WTC11 (cell line): Measurements from ENCODE around the gene POU2F1. TPM values are rescaled to one million over a fixed set of nuclear protein-coding genes. Genes with fewer than 3 reads are reported as not detected.

Source experiments
- ATAC-seq: fragments of 200-7000 bp; cut with Tn5 transposase; 2 replicates; pipeline ENCODE4 v1.10.0; 2021; ENCODE audit warnings: mild to moderate bottlenecking, moderate library complexity
- CTCF ChIA-PET: fragments of 300-600 bp; sonication (Branson Sonifier 250); formaldehyde crosslinking; loops from one replicate; lab custom pipeline; 2021; ENCODE audit warnings: antibody characterized with exemption; lab: Charles Lee
- POLR2A ChIA-PET: fragments of 350-600 bp; sonication (Branson Sonifier 250); formaldehyde crosslinking; loops from one replicate; lab custom pipeline; 2021; ENCODE audit warnings: antibody characterized with exemption; lab: Charles Lee
- DNase-seq: peaks from one replicate; pipeline ENCODE4 v3.0.0; 2021; ENCODE audit warnings: low spot score
- H3K27ac Mint-ChIP-seq: 2 replicates; pipeline ENCODE4 v1.8.0; 2021; ENCODE audit warnings: mixed read lengths
- H3K27me3 Mint-ChIP-seq: 2 replicates; pipeline ENCODE4 v1.8.0; 2021; ENCODE audit warnings: low read depth, mild to moderate bottlenecking, moderate library complexity, mixed read lengths
- H3K36me3 Mint-ChIP-seq: 2 replicates; pipeline ENCODE4 v1.8.0; 2021; ENCODE audit warnings: mixed read lengths
- H3K4me1 Mint-ChIP-seq: 2 replicates; pipeline ENCODE4 v1.8.0; 2022; ENCODE audit warnings: mixed read lengths
- H3K4me3 Mint-ChIP-seq: 2 replicates; pipeline ENCODE4 v1.8.0; 2021; ENCODE audit warnings: mild to moderate bottlenecking, moderate library complexity, mixed read lengths
- H3K9me3 Mint-ChIP-seq: 2 replicates; pipeline ENCODE4 v1.8.0; 2021; ENCODE audit warnings: mixed read lengths
- AR ChIP-seq: fragments of 250-450 bp; sonication (Bioruptor Pico); IDR thresholded peaks from 2 replicates; pipeline ENCODE4 v1.9.0; 2021; ENCODE audit warnings: mild to moderate bottlenecking
- CREB1 ChIP-seq: sonication (generic); formaldehyde crosslinking; IDR thresholded peaks from 2 replicates; pipeline ENCODE4 v1.8.0; 2023; ENCODE audit warnings: mild to moderate bottlenecking, missing genetic modification reagents
- E2F4 ChIP-seq: sonication (generic); formaldehyde crosslinking; IDR thresholded peaks from 2 replicates; pipeline ENCODE4 v1.8.1; 2022; ENCODE audit warnings: low read depth, mild to moderate bottlenecking, moderate library complexity, missing genetic modification reagents, borderline replicate concordance
- ESRRA ChIP-seq: sonication (generic); formaldehyde crosslinking; IDR thresholded peaks from 2 replicates; pipeline ENCODE4 v1.8.1; 2022; ENCODE audit warnings: mild to moderate bottlenecking, missing genetic modification reagents, borderline replicate concordance
- JUN ChIP-seq: sonication (generic); formaldehyde crosslinking; IDR thresholded peaks from 2 replicates; pipeline ENCODE4 v1.8.0; 2023; ENCODE audit warnings: mild to moderate bottlenecking, missing genetic modification reagents
- NR1H2 ChIP-seq: sonication (generic); formaldehyde crosslinking; IDR thresholded peaks from 2 replicates; pipeline ENCODE4 v1.9.0; 2021; ENCODE audit warnings: mild to moderate bottlenecking, moderate library complexity, missing genetic modification reagents
- NR2C2 ChIP-seq: sonication (generic); formaldehyde crosslinking; IDR thresholded peaks from 2 replicates; pipeline ENCODE4 v1.8.0; 2022; ENCODE audit warnings: mild to moderate bottlenecking, missing genetic modification reagents
- RELA ChIP-seq: sonication (generic); formaldehyde crosslinking; IDR thresholded peaks from 2 replicates; pipeline ENCODE4 v1.8.1; 2022; ENCODE audit warnings: missing genetic modification reagents, mild to moderate bottlenecking, borderline replicate concordance
- TEAD1 ChIP-seq: sonication (generic); formaldehyde crosslinking; IDR thresholded peaks from 2 replicates; pipeline ENCODE4 v1.8.0; 2022; ENCODE audit warnings: mild to moderate bottlenecking, missing genetic modification reagents
- ZBTB21 ChIP-seq: sonication (generic); formaldehyde crosslinking; IDR thresholded peaks from 2 replicates; pipeline ENCODE4 v1.8.1; 2023; ENCODE audit warnings: mild to moderate bottlenecking, missing genetic modification reagents, borderline replicate concordance
- ZNF121 ChIP-seq: sonication (generic); formaldehyde crosslinking; IDR thresholded peaks from 2 replicates; pipeline ENCODE4 v1.8.0; 2023; ENCODE audit warnings: missing genetic modification reagents
- ZNF219 ChIP-seq: sonication (generic); formaldehyde crosslinking; IDR thresholded peaks from 2 replicates; pipeline ENCODE4 v1.8.0; 2023; ENCODE audit warnings: missing genetic modification reagents, mild to moderate bottlenecking, borderline replicate concordance
- ZNF232 ChIP-seq: sonication (generic); formaldehyde crosslinking; IDR thresholded peaks from 2 replicates; pipeline ENCODE4 v1.8.0; 2022; ENCODE audit warnings: mild to moderate bottlenecking, missing genetic modification reagents
- ZNF263 ChIP-seq: sonication (generic); formaldehyde crosslinking; IDR thresholded peaks from 2 replicates; pipeline ENCODE4 v1.8.1; 2022; ENCODE audit warnings: low read depth, mild to moderate bottlenecking, moderate library complexity, missing genetic modification reagents
- ZNF423 ChIP-seq: fragments of 250-450 bp; sonication (Bioruptor Pico); IDR thresholded peaks from 2 replicates; pipeline ENCODE4 v2.1.2; 2022; ENCODE audit warnings: mild to moderate bottlenecking, moderate library complexity
- total RNA-seq: library from RNA; stranded (reverse); gene quantifications from 3 replicates; pipeline ENCODE4 v1.2.3, GENCODE V29; 2021
- TF ChIP-seq, protein P1 (sequence below): sonication (generic); formaldehyde crosslinking; IDR thresholded peaks from 2 replicates; pipeline ENCODE4 v1.8.0; 2023; ENCODE audit warnings: missing genetic modification reagents, mild to moderate bottlenecking, borderline replicate concordance
- TF ChIP-seq, protein P2 (sequence below): sonication (generic); formaldehyde crosslinking; IDR thresholded peaks from 2 replicates; pipeline ENCODE4 v1.8.0; 2022; ENCODE audit warnings: missing genetic modification reagents
- TF ChIP-seq, protein P3 (sequence below): sonication (generic); formaldehyde crosslinking; IDR thresholded peaks from 2 replicates; pipeline ENCODE4 v1.8.1; 2022; ENCODE audit warnings: mild to moderate bottlenecking, moderate library complexity, missing genetic modification reagents
- TF ChIP-seq, protein P4 (sequence below): sonication (generic); formaldehyde crosslinking; IDR thresholded peaks from 2 replicates; pipeline ENCODE4 v1.8.1; 2023; ENCODE audit warnings: mild to moderate bottlenecking, missing genetic modification reagents

POU2F1 gene
- total RNA-seq, 1 experiment from 2014 or later: 51.3 TPM

DNA sequence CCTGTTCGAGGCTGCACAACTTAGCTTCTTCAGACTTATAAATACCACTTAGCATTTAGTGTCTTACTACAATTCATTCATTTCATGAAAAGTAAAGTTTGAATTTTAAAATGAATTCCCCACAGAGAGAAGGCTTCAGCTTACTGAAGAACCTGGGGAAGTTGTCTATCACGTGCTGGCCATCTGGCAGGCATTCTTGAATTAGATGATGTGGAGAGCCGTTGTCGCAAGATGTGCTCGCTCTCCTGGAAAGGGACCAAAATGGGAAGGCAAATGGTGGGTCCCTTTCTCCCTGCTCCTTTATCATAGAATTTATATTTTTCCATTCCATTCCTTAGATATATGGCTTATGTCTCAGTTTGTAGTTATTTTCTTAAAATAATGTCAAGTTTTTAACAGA, 207.2 kb downstream of the POU2F1 start:
- ChIA-PET CTCF (interaction anchor here (1.0 kb wide), 1 partner anchor 112 kb away, joined by 6 read pairs; no protein-coding TSS in a partner anchor), POLR2A (interaction anchor here (0.6 kb wide), 1 partner anchor 459 kb away, joined by 3 read pairs; no protein-coding TSS in a partner anchor)
- no peaks in the 10 kb centered on the region for H3K9me3 Mint-ChIP-seq
- H3K27me3 Mint-ChIP-seq: no peaks in the 10 kb centered on the region; the same call in 1 of the 2 replicates
- peaks cover 92% of the 10 kb centered on the region for H3K4me1 Mint-ChIP-seq
- no peak overlapping the region for H3K27ac Mint-ChIP-seq
- ATAC-seq (no peak), DNase-seq (no peak)
- no peak overlapping the region for H3K4me3 Mint-ChIP-seq
- H3K36me3 Mint-ChIP-seq: no peaks in the 10 kb centered on the region
- TF ChIP-seq ZNF121 (CRISPR knock-in tag): no peak
- no peak for TF ChIP-seq ZNF263 (CRISPR knock-in tag)
- TF ChIP-seq NR1H2: no peak
- no peak for TF ChIP-seq ESRRA (CRISPR knock-in tag)
- TF ChIP-seq, protein P1, sequence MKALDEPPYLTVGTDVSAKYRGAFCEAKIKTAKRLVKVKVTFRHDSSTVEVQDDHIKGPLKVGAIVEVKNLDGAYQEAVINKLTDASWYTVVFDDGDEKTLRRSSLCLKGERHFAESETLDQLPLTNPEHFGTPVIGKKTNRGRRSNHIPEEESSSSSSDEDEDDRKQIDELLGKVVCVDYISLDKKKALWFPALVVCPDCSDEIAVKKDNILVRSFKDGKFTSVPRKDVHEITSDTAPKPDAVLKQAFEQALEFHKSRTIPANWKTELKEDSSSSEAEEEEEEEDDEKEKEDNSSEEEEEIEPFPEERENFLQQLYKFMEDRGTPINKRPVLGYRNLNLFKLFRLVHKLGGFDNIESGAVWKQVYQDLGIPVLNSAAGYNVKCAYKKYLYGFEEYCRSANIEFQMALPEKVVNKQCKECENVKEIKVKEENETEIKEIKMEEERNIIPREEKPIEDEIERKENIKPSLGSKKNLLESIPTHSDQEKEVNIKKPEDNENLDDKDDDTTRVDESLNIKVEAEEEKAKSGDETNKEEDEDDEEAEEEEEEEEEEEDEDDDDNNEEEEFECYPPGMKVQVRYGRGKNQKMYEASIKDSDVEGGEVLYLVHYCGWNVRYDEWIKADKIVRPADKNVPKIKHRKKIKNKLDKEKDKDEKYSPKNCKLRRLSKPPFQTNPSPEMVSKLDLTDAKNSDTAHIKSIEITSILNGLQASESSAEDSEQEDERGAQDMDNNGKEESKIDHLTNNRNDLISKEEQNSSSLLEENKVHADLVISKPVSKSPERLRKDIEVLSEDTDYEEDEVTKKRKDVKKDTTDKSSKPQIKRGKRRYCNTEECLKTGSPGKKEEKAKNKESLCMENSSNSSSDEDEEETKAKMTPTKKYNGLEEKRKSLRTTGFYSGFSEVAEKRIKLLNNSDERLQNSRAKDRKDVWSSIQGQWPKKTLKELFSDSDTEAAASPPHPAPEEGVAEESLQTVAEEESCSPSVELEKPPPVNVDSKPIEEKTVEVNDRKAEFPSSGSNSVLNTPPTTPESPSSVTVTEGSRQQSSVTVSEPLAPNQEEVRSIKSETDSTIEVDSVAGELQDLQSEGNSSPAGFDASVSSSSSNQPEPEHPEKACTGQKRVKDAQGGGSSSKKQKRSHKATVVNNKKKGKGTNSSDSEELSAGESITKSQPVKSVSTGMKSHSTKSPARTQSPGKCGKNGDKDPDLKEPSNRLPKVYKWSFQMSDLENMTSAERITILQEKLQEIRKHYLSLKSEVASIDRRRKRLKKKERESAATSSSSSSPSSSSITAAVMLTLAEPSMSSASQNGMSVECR (CRISPR knock-in tag): no peak
- TF ChIP-seq ZNF219: no peak
- TF ChIP-seq AR: no peak
- TF ChIP-seq JUN: no peak
- TF ChIP-seq RELA (CRISPR knock-in tag): no peak
- no peak for TF ChIP-seq ZNF423 (CRISPR knock-in tag)
- no peak for TF ChIP-seq TEAD1 (CRISPR knock-in tag)
- TF ChIP-seq, protein P2, sequence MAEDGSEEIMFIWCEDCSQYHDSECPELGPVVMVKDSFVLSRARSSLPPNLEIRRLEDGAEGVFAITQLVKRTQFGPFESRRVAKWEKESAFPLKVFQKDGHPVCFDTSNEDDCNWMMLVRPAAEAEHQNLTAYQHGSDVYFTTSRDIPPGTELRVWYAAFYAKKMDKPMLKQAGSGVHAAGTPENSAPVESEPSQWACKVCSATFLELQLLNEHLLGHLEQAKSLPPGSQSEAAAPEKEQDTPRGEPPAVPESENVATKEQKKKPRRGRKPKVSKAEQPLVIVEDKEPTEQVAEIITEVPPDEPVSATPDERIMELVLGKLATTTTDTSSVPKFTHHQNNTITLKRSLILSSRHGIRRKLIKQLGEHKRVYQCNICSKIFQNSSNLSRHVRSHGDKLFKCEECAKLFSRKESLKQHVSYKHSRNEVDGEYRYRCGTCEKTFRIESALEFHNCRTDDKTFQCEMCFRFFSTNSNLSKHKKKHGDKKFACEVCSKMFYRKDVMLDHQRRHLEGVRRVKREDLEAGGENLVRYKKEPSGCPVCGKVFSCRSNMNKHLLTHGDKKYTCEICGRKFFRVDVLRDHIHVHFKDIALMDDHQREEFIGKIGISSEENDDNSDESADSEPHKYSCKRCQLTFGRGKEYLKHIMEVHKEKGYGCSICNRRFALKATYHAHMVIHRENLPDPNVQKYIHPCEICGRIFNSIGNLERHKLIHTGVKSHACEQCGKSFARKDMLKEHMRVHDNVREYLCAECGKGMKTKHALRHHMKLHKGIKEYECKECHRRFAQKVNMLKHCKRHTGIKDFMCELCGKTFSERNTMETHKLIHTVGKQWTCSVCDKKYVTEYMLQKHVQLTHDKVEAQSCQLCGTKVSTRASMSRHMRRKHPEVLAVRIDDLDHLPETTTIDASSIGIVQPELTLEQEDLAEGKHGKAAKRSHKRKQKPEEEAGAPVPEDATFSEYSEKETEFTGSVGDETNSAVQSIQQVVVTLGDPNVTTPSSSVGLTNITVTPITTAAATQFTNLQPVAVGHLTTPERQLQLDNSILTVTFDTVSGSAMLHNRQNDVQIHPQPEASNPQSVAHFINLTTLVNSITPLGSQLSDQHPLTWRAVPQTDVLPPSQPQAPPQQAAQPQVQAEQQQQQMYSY: no peak
- TF ChIP-seq CREB1 (CRISPR knock-in tag): no peak

GRCh38 chr1:167428395-167428794, 207.7 kb downstream of the POU2F1 start:
- DNase-seq: no peak

More at GRCh38 chr1:167428395-167428794, 207.7 kb downstream of the POU2F1 start:
- Mint-ChIP-seq H3K36me3 (no peaks in the 10 kb centered on the region), H3K4me3 (no peak overlapping the region), H3K27ac (no peak overlapping the region), H3K4me1 (peaks cover 89% of the 10 kb centered on the region), H3K27me3 (peaks cover 2% of the 10 kb centered on the region), H3K9me3 (no peaks in the 10 kb centered on the region)
- CTCF ChIA-PET: no interaction called here
- no peak for ATAC-seq
- POLR2A ChIA-PET: no interaction called here
- TF ChIP-seq, protein P3, sequence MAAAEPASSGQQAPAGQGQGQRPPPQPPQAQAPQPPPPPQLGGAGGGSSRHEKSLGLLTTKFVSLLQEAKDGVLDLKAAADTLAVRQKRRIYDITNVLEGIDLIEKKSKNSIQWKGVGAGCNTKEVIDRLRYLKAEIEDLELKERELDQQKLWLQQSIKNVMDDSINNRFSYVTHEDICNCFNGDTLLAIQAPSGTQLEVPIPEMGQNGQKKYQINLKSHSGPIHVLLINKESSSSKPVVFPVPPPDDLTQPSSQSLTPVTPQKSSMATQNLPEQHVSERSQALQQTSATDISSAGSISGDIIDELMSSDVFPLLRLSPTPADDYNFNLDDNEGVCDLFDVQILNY (CRISPR knock-in tag): no peak
- no peak for TF ChIP-seq E2F4 (CRISPR knock-in tag)
- no peak for TF ChIP-seq JUN
- TF ChIP-seq, protein P4, sequence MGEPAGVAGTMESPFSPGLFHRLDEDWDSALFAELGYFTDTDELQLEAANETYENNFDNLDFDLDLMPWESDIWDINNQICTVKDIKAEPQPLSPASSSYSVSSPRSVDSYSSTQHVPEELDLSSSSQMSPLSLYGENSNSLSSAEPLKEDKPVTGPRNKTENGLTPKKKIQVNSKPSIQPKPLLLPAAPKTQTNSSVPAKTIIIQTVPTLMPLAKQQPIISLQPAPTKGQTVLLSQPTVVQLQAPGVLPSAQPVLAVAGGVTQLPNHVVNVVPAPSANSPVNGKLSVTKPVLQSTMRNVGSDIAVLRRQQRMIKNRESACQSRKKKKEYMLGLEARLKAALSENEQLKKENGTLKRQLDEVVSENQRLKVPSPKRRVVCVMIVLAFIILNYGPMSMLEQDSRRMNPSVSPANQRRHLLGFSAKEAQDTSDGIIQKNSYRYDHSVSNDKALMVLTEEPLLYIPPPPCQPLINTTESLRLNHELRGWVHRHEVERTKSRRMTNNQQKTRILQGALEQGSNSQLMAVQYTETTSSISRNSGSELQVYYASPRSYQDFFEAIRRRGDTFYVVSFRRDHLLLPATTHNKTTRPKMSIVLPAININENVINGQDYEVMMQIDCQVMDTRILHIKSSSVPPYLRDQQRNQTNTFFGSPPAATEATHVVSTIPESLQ (CRISPR knock-in tag): no peak
- no peak for TF ChIP-seq NR2C2 (CRISPR knock-in tag)
- no peak for TF ChIP-seq ZBTB21 (CRISPR knock-in tag)
- no peak for TF ChIP-seq ZNF232 (CRISPR knock-in tag)
